Brain microvascular endothelial cell (primary cell): ENCODE data around the gene ARHGAP15.

Source experiments
- DNase-seq: peaks from one replicate; pipeline ENCODE4 v3.0.0-alpha.2; 2020
- H3K27ac ChIP-seq: fragments of 250-450 bp; sonication (Bioruptor Pico); 2 replicates; pipeline ENCODE4 v1.5.1; 2020; ENCODE audit warnings: mild to moderate bottlenecking, moderate library complexity
- H3K27me3 ChIP-seq: fragments of 250-450 bp; sonication (Bioruptor Pico); replicated peaks from 2 replicates; pipeline ENCODE4 v1.5.1; 2020; ENCODE audit warnings: mild to moderate bottlenecking
- H3K36me3 ChIP-seq: fragments of 250-450 bp; sonication (Bioruptor Pico); replicated peaks from 2 replicates; pipeline ENCODE4 v1.5.1; 2020; ENCODE audit warnings: mild to moderate bottlenecking
- H3K4me3 ChIP-seq: 2 replicates; pipeline ENCODE4 v1.5.1; 2011; ENCODE audit warnings: low read depth, mild to moderate bottlenecking, control low read depth, low read length, moderate library complexity
- in situ Hi-C: cut with HindIII; loops from 2 replicates; pipeline ENCODE4 v1.10.0; 2017; ENCODE audit warnings: low sequenced_read_pairs, low pct_ligation_motif_present
- TF ChIP-seq, protein P1 (sequence below): IDR thresholded peaks from 2 replicates; pipeline ENCODE4 v1.5.1; 2011; ENCODE audit warnings: low read depth, mild to moderate bottlenecking, moderate library complexity, low read length, control low read depth, inconsistent platforms; ENCODE audit errors: missing control alignments

The ARHGAP15 gene

GRCh38 chr2:143219266-143219665 lies 90.0 kb downstream of the ARHGAP15 start:
- no peak overlapping the region for H3K27ac ChIP-seq
- no peaks in the 10 kb centered on the region for H3K36me3 ChIP-seq
- H3K27me3 ChIP-seq = no peaks in the 10 kb centered on the region
- TF ChIP-seq, protein P1, sequence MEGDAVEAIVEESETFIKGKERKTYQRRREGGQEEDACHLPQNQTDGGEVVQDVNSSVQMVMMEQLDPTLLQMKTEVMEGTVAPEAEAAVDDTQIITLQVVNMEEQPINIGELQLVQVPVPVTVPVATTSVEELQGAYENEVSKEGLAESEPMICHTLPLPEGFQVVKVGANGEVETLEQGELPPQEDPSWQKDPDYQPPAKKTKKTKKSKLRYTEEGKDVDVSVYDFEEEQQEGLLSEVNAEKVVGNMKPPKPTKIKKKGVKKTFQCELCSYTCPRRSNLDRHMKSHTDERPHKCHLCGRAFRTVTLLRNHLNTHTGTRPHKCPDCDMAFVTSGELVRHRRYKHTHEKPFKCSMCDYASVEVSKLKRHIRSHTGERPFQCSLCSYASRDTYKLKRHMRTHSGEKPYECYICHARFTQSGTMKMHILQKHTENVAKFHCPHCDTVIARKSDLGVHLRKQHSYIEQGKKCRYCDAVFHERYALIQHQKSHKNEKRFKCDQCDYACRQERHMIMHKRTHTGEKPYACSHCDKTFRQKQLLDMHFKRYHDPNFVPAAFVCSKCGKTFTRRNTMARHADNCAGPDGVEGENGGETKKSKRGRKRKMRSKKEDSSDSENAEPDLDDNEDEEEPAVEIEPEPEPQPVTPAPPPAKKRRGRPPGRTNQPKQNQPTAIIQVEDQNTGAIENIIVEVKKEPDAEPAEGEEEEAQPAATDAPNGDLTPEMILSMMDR = no peak
- no peak for DNase-seq
- in situ Hi-C loops = no loop called here
- H3K4me3 ChIP-seq = no peak overlapping the region

DNA sequence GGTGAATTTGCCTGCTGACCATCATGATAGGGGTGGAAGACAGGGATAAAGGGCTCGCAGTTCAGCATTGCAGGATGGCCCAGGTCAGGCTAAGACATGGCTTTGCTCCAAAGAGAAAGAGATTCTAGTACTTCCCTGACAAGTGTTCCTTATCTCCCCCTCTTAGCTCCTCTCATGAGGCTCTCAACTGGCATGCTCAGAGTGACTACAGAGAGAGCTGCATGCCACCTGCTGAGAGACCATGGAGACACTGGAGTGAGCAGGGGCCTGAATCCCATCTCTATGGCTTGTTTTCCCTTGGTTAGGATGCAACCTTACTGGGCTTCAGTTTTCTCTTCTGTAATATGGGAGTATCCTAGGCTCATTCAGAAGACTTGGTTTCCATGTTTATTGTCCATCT lies 94.3 kb downstream of the ARHGAP15 start:
- in situ Hi-C loops = no loop called here
- no peak for DNase-seq
- TF ChIP-seq, protein P1 = no peak

GRCh38 chr2:143225931-143226330 lies 96.7 kb downstream of the ARHGAP15 start:
- TF ChIP-seq, protein P1 = no peak
- H3K27ac ChIP-seq = no peak overlapping the region
- no peaks in the 10 kb centered on the region for H3K36me3 ChIP-seq
- in situ Hi-C loops = no loop called here
- H3K4me3 ChIP-seq = no peak overlapping the region
- no peak for DNase-seq
- no peaks in the 10 kb centered on the region for H3K27me3 ChIP-seq

More for the DNA sequence above, 94.3 kb downstream of the ARHGAP15 start:
- Histone ChIP-seq H3K27me3 (no peaks in the 10 kb centered on the region), H3K36me3 (no peaks in the 10 kb centered on the region), H3K4me3 (no peak overlapping the region), H3K27ac (no peak overlapping the region)

- Histone ChIP-seq H3K36me3 (no peaks in the 10 kb centered on the region), H3K4me3 (no peak overlapping the region), H3K27ac (no peak overlapping the region), H3K27me3 (no peaks in the 10 kb centered on the region)
- TF ChIP-seq, protein P1 = no peak
- in situ Hi-C loops = no loop called here
- no peak for DNase-seq
These were observed 97.7 kb downstream of the ARHGAP15 start for GRCh38 chr2:143226714-143227541.

DNA sequence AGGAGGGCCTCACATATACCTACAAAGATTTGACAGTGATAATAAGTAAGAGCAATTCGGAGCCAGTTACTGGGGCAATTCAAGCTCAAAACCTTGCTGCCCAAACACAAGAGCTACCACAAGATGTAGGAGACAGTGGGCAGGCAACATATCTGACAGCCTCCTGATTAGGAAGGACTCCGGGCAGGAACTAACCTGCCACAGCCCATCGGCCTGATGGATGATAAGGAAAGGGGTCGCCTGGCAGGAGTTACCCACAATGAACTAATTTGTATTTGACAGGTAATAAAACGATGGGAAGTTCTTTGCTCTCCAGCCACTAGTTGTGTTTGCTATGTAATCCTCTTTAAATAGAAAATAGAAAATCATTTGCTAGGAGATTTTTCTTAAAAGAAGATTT lies 100.2 kb downstream of the ARHGAP15 start:
- H3K4me3 ChIP-seq = no peak overlapping the region
- DNase-seq = no peak
- H3K36me3 ChIP-seq = no peaks in the 10 kb centered on the region
- no peaks in the 10 kb centered on the region for H3K27me3 ChIP-seq
- H3K27ac ChIP-seq = no peak overlapping the region
- TF ChIP-seq, protein P1 = no peak
- in situ Hi-C loops = no loop called here

DNA sequence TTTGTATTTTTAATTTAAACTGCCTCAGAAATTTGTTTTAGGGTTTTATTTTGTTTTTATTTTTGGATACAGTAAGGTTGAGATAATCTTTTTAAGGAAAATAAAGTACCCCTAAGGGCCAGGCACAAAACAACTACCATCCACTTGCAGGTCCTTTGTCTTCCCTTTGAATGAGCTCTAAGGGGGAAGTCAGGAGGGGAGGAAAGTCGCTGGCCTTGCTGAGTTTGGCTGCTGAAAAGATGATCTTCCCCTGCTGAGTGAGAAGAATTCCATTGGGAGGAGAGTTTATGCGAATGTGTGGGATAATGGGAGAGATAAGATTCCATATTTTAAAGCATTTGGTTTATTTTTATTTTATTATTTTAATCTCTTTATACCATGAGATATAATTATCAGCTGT lies 100.7 kb downstream of the ARHGAP15 start:
- Histone ChIP-seq H3K27me3 (no peaks in the 10 kb centered on the region), H3K36me3 (no peaks in the 10 kb centered on the region), H3K4me3 (no peak overlapping the region), H3K27ac (no peak overlapping the region)
- TF ChIP-seq, protein P1 = no peak
- no peak for DNase-seq
- in situ Hi-C loops = no loop called here
